Measurements from ENCODE around the gene OBSCN.

The OBSCN gene

GRCh38 chr1:228362141-228362883 lies 154.5 kb downstream of the OBSCN start:
- TF ChIP-seq, protein P1, sequence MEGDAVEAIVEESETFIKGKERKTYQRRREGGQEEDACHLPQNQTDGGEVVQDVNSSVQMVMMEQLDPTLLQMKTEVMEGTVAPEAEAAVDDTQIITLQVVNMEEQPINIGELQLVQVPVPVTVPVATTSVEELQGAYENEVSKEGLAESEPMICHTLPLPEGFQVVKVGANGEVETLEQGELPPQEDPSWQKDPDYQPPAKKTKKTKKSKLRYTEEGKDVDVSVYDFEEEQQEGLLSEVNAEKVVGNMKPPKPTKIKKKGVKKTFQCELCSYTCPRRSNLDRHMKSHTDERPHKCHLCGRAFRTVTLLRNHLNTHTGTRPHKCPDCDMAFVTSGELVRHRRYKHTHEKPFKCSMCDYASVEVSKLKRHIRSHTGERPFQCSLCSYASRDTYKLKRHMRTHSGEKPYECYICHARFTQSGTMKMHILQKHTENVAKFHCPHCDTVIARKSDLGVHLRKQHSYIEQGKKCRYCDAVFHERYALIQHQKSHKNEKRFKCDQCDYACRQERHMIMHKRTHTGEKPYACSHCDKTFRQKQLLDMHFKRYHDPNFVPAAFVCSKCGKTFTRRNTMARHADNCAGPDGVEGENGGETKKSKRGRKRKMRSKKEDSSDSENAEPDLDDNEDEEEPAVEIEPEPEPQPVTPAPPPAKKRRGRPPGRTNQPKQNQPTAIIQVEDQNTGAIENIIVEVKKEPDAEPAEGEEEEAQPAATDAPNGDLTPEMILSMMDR (IDR thresholded peaks at IDR 0.05) = no peak

GRCh38 chr1:228362884-228363450 lies 155.1 kb downstream of the OBSCN start:
- TF ChIP-seq, protein P1 (IDR thresholded peaks at IDR 0.05) = no peak

DNA sequence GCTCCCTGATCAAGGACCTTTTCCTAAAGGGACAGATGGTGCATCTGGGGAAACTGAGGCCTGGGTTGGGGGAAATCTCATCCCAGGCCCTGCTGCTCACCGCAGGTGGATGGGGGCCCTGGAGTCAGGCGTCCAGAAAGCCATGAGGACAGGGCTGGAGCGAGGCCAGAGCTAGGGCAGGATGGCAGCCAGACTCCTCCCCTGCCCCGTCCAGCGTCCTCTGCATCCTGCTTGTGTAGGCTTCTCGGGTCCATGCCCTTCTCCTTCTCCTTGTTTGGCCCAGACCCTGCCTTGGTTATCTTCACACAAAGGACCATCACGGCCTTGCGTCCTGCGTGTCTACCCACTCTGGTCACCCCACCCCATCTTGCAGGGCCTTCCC lies 155.8 kb downstream of the OBSCN start:
- TF ChIP-seq, protein P1 (IDR thresholded peaks at IDR 0.05) = no peak

DNA sequence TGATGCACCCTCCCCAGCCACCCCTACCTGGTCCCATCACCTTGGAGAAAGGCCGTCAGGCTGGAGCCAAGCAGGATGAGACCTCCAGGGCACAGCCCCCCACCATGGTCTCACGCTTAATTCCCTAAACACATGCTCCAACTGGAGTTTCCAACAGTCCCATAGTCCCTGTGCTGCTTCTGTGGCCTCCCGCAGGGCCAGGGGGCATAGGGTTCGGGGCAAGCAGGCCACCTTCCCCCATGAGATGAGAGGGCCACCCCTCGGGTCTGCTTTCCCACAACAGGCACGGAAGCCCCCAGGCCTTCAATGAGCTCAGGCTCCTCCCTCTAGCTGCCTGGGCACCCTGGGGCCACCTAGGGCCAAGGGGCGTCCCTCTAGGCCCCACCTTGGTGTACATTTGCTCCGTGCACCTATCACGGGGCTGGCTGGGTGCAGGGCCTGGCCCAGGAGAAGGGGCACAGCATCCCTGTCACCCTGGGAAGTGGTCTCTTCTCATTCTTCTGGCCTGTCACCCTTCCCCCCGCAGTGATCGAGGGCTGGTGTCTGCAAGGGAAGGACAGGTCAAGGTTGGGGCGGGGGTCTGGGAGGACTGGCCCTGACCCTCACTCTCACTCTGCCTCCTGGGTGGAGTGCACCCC lies 156.3 kb downstream of the OBSCN start:
- TF ChIP-seq, protein P1 (IDR thresholded peaks at IDR 0.05) = no peak

DNA sequence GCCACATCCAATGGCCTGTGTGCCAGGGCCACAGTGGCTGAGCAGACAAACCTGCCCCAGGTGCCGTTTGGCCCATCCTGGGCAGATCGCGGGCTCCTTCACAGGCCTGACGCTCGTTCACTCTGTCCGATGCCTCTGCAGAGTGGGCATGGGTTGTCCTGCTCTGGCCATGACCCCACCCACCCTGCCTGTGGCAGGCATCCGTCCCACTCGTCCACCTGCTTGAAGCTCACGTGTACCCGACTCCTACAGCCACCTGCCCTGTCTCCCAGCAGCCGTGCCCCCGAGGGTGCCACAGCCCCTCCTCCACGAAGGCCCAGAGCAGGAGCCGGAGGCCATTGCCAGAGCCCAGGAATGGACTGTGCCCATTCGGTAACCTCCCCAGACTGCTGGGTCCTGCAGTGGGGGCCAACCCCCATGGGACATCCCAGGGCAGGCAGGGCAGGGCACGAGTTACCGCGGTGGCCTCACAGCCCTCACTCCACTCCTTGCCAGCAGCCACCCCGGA lies 156.9 kb downstream of the OBSCN start:
- TF ChIP-seq, protein P1 (IDR thresholded peaks at IDR 0.05) = no peak

DNA sequence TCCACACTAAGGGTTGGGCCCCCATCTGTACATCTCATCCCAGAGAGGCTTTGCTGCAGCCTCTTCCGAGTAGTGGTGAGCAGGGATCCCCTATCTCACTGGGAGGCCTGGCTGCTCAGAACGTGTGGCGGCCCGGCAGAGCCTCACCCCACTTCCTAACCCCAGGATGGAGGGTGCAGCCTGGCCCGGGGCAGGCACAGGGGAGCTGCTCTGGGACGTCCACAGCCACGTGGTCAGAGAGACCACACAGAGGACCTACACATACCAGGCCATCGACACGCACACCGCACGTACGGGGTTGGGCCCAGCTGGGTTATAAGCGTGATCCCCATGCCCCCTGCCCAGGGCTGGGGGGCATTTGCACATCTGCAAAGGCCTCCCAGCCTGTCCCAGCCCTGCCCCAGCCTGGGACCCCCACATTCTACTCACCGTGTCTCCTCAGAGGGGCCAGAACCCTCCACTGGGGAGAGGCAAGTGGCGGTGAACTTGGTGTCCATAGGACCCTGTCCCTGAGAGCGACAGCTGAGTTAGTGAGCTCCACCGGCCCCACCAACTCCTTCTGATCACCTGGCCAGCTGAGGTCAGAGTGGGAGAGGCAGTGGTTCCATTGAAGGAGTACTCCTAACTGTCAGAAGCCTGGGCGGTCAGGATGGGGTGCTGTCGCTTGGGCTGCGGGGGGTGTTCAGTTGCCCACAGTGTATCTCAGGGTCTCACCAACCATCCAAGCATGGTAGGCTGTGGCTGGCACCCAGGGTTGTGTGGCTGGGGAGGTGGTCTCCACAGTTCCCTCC lies 157.6 kb downstream of the OBSCN start:
- TF ChIP-seq, protein P1 (IDR thresholded peaks at IDR 0.05) = no peak

Data from LNCAP (cell line).